ENCODE data around the gene SLC25A11.

Gene SLC25A11

GRCh38 chr17:4896332-4897197 is 43.3 kb downstream of the SLC25A11 start:
- DNase-seq (ENCODE audit: low read depth in 2 of 2, low spot score in 1 of 2), result no peak

DNA sequence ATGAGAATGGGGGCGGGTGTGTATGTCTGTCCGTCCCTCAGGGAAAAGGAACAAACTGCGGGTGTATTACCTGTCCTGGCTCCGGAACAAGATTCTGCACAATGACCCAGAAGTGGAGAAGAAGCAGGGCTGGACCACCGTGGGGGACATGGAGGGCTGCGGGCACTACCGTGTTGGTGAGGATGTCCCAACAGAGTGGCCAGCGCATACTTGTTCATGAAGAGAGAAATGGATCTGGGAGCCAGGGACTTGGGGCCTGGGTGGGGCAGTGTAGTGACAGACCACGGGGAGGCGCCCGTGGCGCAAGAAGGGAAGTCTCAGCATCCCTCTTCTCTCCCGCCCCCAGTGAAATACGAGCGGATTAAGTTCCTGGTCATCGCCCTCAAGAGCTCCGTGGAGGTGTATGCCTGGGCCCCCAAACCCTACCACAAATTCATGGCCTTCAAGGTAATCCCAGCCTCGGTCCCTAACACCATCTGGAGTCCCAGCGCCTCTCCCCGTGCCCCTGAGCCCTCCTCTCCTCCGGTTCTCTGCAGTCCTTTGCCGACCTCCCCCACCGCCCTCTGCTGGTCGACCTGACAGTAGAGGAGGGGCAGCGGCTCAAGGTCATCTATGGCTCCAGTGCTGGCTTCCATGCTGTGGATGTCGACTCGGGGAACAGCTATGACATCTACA is 44.1 kb downstream of the SLC25A11 start:
- no peak for DNase-seq (ENCODE audit: low read depth in 2 of 2, low spot score in 1 of 2)

DNA sequence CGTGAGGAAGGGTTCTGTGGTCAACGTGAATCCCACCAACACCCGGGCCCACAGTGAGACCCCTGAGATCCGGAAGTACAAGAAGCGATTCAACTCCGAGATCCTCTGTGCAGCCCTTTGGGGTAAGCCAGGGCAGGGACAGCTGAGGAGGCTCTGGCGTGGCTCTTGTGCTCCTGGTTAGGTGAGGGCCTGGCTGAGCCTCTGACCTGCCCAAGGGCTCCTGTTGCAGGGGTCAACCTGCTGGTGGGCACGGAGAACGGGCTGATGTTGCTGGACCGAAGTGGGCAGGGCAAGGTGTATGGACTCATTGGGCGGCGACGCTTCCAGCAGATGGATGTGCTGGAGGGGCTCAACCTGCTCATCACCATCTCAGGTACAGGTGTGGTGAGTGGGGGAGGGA is 44.7 kb downstream of the SLC25A11 start:
- no peak for DNase-seq (ENCODE audit: low read depth in 2 of 2, low spot score in 1 of 2)

DNA sequence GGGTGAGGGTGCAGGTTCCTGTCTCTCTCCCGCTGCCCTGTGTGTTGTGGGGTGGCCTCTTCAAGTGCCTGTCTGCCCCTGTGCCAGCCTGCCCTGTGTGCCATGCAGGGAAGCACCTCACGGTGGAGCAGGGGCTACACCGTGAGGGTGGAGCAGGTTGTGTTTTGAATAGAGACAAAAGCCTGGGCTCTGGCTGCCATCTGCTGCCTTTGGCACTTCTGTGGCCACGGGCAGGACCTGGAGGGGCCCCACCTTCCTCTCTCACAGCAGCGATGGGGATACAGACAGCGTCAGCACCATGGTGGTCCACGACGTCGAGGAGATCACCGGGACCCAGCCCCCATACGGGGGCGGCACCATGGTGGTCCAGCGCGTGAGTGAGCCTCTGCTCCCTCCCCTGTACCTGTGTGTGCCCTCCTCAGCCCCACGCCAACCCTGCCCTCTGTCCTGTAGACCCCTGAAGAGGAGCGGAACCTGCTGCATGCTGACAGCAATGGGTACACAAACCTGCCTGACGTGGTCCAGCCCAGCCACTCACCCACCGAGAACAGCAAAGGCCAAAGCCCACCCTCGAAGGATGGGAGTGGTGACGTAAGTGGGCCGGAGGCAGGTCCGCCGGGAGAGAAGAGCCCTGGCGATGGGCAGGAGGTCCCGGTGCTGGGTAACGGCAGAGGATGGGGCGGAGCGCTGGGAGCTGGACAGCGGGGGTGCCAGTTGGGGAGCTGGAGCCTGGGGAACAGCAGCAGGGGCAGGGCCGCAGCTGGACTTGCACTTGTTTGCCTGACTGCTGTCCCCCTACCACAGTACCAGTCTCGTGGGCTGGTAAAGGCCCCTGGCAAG is 45.9 kb downstream of the SLC25A11 start:
- DNase-seq (ENCODE audit: low read depth in 2 of 2, low spot score in 1 of 2), result no peak

GRCh38 chr17:4893272-4893671 is 46.6 kb downstream of the SLC25A11 start:
- no peak for DNase-seq (ENCODE audit: low read depth in 2 of 2, low spot score in 1 of 2)

GRCh38 chr17:4892499-4893221 is 47.2 kb downstream of the SLC25A11 start:
- DNase-seq (ENCODE audit: low read depth in 2 of 2, low spot score in 1 of 2), result no peak

DNA sequence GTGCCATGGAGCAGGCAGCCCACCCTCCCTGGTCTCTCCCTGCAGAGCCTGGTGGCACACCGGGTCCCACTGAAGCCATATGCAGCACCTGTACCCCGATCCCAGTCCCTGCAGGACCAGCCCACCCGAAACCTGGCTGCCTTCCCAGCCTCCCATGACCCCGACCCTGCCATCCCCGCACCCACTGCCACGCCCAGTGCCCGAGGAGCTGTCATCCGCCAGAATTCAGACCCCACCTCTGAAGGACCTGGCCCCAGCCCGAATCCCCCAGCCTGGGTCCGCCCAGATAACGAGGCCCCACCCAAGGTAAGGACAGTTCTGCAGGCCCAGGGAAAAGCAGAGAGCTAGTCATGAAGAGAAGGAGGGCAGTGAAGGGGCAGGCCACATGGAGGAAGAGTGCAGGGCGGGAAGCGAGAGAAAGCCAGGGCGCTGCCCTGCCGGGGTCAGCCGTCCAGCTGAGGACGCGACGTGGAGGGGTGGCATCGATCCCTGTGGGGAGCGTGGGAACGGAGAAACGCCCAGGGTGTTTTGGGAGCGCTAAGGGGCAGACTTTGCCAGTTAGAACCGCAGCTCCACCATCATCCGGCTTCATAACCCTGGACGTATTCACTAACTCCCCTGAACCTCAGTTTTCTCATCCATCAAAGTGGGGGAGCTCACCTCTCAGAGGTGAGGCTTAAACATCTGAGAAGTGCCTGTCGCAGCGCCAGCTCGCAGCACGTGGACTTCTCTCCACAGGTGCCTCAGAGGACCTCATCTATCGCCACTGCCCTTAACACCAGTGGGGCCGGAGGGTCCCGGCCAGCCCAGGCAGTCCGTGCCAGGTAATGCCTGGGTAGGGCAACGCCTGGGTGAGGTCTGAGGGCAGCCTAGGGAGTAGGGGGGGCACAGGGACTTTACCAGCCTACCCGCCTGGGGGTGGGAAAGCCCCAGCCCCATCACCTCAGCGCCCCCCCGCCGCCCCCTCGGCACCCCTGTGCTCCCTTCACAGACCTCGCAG is 48.1 kb downstream of the SLC25A11 start:
- DNase-seq (ENCODE audit: low read depth in 2 of 2, low spot score in 1 of 2), result no peak

- DNase-seq (ENCODE audit: low read depth in 2 of 2, low spot score in 1 of 2), result no peak
Measured at GRCh38 chr17:4887581-4887980, 52.3 kb downstream of the SLC25A11 start.
